ENCODE results near the gene KRTAP10-9.

The KRTAP10-9 gene

GRCh38 chr21:44612029-44612486 is 14.8 kb upstream of the KRTAP10-9 start, which contains the start of gene KRTAP10-8:
TSS of gene KRTAP10-8 (plus strand) at chr21:44612079. CDS start at chr21:44612101, 22 bp downstream.
- no peak for DNase-seq
- Histone ChIP-seq H3K4me1 (ENCODE audit: control extremely low read depth in 1 of 4, control insufficient read depth in 4 of 4, insufficient read depth in 4 of 4, low read length in 3 of 4) (no peaks in the 10 kb centered on the region), H3K27me3 (replicated peaks in 2 of 5; ENCODE audit: control insufficient read depth in 4 of 5, insufficient read depth in 5 of 5, low read length in 4 of 5) (peaks cover 0 to 2% (median 0%) of the 10 kb centered on the region in 5 experiments), H3K36me3 (ENCODE audit: control insufficient read depth in 4 of 4, insufficient read depth in 4 of 4, low read length in 3 of 4) (no peaks in the 10 kb centered on the region), H3K27ac (ENCODE audit: insufficient read depth in 1 of 2, low read depth in 1 of 2, low read length in 2 of 2, poor library complexity in 1 of 2, severe bottlenecking in 2 of 2) (no peak within 1 kb of the TSS), H3K9me3 (ENCODE audit: control extremely low read depth in 1 of 5, control insufficient read depth in 4 of 5, insufficient read depth in 2 of 5, low read depth in 1 of 5, low read length in 4 of 5) (peaks cover 0 to 18% (median 6%) of the 10 kb centered on the region in 5 experiments), H3K4me3 (ENCODE audit: control insufficient read depth in 1 of 7, extremely low read depth in 1 of 7, insufficient read depth in 4 of 7, low read depth in 2 of 7, low read length in 6 of 7) (no peak within 1 kb of the TSS)
- 96% methylated on average over 6 of the region's 8 CpGs for WGBS (ENCODE audit: insufficient coverage)
- ChIA-PET POLR2A (no interaction called here), CTCF (no interaction called here)

GRCh38 chr21:44612669-44613229 is 14.1 kb upstream of the KRTAP10-9 start:
- POLR2A ChIA-PET: no interaction called here
- no peaks in the 10 kb centered on the region for H3K4me1 ChIP-seq (ENCODE audit: control extremely low read depth in 1 of 4, control insufficient read depth in 4 of 4, insufficient read depth in 4 of 4, low read length in 3 of 4)
- WGBS (ENCODE audit: insufficient coverage): 87% methylated on average over 8 of the region's 13 CpGs
- no peaks in the 10 kb centered on the region for H3K36me3 ChIP-seq (ENCODE audit: control insufficient read depth in 4 of 4, insufficient read depth in 4 of 4, low read length in 3 of 4)
- no peak overlapping the region for H3K4me3 ChIP-seq (ENCODE audit: control insufficient read depth in 1 of 7, extremely low read depth in 1 of 7, insufficient read depth in 4 of 7, low read depth in 2 of 7, low read length in 6 of 7)
- no peak overlapping the region for H3K27ac ChIP-seq (ENCODE audit: insufficient read depth in 1 of 2, low read depth in 1 of 2, low read length in 2 of 2, poor library complexity in 1 of 2, severe bottlenecking in 2 of 2)
- CTCF ChIA-PET: no interaction called here
- H3K9me3 ChIP-seq (ENCODE audit: control extremely low read depth in 1 of 5, control insufficient read depth in 4 of 5, insufficient read depth in 2 of 5, low read depth in 1 of 5, low read length in 4 of 5): peaks cover 0 to 18% (median 6%) of the 10 kb centered on the region in 5 experiments
- H3K27me3 ChIP-seq (replicated peaks in 2 of 5; ENCODE audit: control insufficient read depth in 4 of 5, insufficient read depth in 5 of 5, low read length in 4 of 5): no peaks in the 10 kb centered on the region
- no peak for DNase-seq

DNA sequence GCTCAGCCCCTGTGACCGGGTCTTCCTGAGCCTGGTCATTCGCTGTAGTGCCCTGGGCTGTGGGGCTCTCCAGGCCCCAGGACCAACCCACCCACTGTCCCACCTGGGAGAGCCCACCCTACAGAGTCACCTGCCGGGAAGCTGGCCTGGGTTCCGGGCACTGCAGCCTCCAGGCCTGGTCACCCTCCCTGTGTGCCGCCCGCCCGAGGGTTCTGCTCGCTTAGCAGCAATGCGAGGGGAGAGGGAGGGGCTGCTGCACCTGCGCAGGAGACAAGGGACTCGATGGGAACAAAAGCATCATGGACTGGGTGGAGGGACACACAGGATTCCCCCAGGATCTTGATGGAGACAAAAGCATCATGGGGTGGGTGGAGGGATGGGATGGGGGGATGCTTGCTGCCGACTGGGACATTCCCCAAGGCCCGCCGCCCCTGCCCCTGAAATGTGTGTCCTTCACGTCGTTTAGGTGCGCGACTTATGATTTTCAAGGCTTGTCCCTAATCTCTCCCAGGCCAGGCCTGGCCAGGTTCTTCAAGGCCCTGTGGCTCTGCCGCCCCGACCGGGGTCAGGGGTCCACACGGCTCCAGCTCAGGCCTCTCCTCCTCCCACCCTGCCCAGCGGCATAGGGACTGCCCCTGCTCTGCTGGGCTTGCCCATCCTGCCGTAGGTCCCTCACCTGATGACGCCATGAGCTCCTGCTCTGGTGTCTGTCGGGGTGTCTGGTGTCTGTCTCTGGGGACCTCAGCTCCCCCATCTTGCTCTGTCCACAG is 13.3 kb upstream of the KRTAP10-9 start:
- WGBS (ENCODE audit: insufficient coverage): 97% methylated on average over 20 of the region's 26 CpGs
- no peaks in the 10 kb centered on the region for H3K36me3 ChIP-seq (ENCODE audit: control insufficient read depth in 4 of 4, insufficient read depth in 4 of 4, low read length in 3 of 4)
- no peak for DNase-seq
- ChIA-PET CTCF (no interaction called here), POLR2A (no interaction called here)
- H3K27ac ChIP-seq (ENCODE audit: insufficient read depth in 1 of 2, low read depth in 1 of 2, low read length in 2 of 2, poor library complexity in 1 of 2, severe bottlenecking in 2 of 2): no peak overlapping the region
- peaks cover 0 to 18% (median 6%) of the 10 kb centered on the region in 5 experiments for H3K9me3 ChIP-seq (ENCODE audit: control extremely low read depth in 1 of 5, control insufficient read depth in 4 of 5, insufficient read depth in 2 of 5, low read depth in 1 of 5, low read length in 4 of 5)
- H3K4me3 ChIP-seq (ENCODE audit: control insufficient read depth in 1 of 7, extremely low read depth in 1 of 7, insufficient read depth in 4 of 7, low read depth in 2 of 7, low read length in 6 of 7): no peak overlapping the region
- no peaks in the 10 kb centered on the region for H3K4me1 ChIP-seq (ENCODE audit: control extremely low read depth in 1 of 4, control insufficient read depth in 4 of 4, insufficient read depth in 4 of 4, low read length in 3 of 4)
- no peaks in the 10 kb centered on the region for H3K27me3 ChIP-seq (replicated peaks in 2 of 5; ENCODE audit: control insufficient read depth in 4 of 5, insufficient read depth in 5 of 5, low read length in 4 of 5)

- Histone ChIP-seq H3K27ac (ENCODE audit: insufficient read depth in 1 of 2, low read depth in 1 of 2, low read length in 2 of 2, poor library complexity in 1 of 2, severe bottlenecking in 2 of 2) (no peak overlapping the region), H3K9me3 (ENCODE audit: control extremely low read depth in 1 of 5, control insufficient read depth in 4 of 5, insufficient read depth in 2 of 5, low read depth in 1 of 5, low read length in 4 of 5) (peaks cover 0 to 20% (median 6%) of the 10 kb centered on the region in 5 experiments), H3K4me3 (ENCODE audit: control insufficient read depth in 1 of 7, extremely low read depth in 1 of 7, insufficient read depth in 4 of 7, low read depth in 2 of 7, low read length in 6 of 7) (no peak overlapping the region), H3K27me3 (replicated peaks in 2 of 5; ENCODE audit: control insufficient read depth in 4 of 5, insufficient read depth in 5 of 5, low read length in 4 of 5) (no peaks in the 10 kb centered on the region), H3K4me1 (ENCODE audit: control extremely low read depth in 1 of 4, control insufficient read depth in 4 of 4, insufficient read depth in 4 of 4, low read length in 3 of 4) (no peaks in the 10 kb centered on the region), H3K36me3 (ENCODE audit: control insufficient read depth in 4 of 4, insufficient read depth in 4 of 4, low read length in 3 of 4) (no peaks in the 10 kb centered on the region)
- ChIA-PET CTCF (no interaction called here), POLR2A (no interaction called here)
- WGBS (ENCODE audit: insufficient coverage): 93% methylated on average over 17 of the region's 20 CpGs
- no peak for DNase-seq
Measured at GRCh38 chr21:44614161-44614631, 12.7 kb upstream of the KRTAP10-9 start.

GRCh38 chr21:44614961-44615391 is 11.9 kb upstream of the KRTAP10-9 start:
- 95% methylated on average over 24 of the region's 28 CpGs for WGBS (ENCODE audit: insufficient coverage)
- CTCF ChIA-PET: no interaction called here
- no peaks in the 10 kb centered on the region for H3K4me1 ChIP-seq (ENCODE audit: control extremely low read depth in 1 of 4, control insufficient read depth in 4 of 4, insufficient read depth in 4 of 4, low read length in 3 of 4)
- no peak overlapping the region for H3K4me3 ChIP-seq (ENCODE audit: control insufficient read depth in 1 of 7, extremely low read depth in 1 of 7, insufficient read depth in 4 of 7, low read depth in 2 of 7, low read length in 6 of 7)
- H3K9me3 ChIP-seq (ENCODE audit: control extremely low read depth in 1 of 5, control insufficient read depth in 4 of 5, insufficient read depth in 2 of 5, low read depth in 1 of 5, low read length in 4 of 5): peaks cover 0 to 15% (median 8%) of the 10 kb centered on the region in 5 experiments
- no peak overlapping the region for H3K27ac ChIP-seq (ENCODE audit: insufficient read depth in 1 of 2, low read depth in 1 of 2, low read length in 2 of 2, poor library complexity in 1 of 2, severe bottlenecking in 2 of 2)
- DNase-seq: no peak
- POLR2A ChIA-PET: no interaction called here
- no peaks in the 10 kb centered on the region for H3K36me3 ChIP-seq (ENCODE audit: control insufficient read depth in 4 of 4, insufficient read depth in 4 of 4, low read length in 3 of 4)
- peaks cover 0 to 2% (median 0%) of the 10 kb centered on the region in 5 experiments for H3K27me3 ChIP-seq (replicated peaks in 2 of 5; ENCODE audit: control insufficient read depth in 4 of 5, insufficient read depth in 5 of 5, low read length in 4 of 5)

GRCh38 chr21:44615466-44615865 is 11.4 kb upstream of the KRTAP10-9 start:
- WGBS (ENCODE audit: insufficient coverage): 100% methylated on average over 1 of the region's 8 CpGs
- ChIA-PET POLR2A (no interaction called here), CTCF (no interaction called here)
- Histone ChIP-seq H3K27me3 (replicated peaks in 2 of 5; ENCODE audit: control insufficient read depth in 4 of 5, insufficient read depth in 5 of 5, low read length in 4 of 5) (peaks cover 0 to 2% (median 0%) of the 10 kb centered on the region in 5 experiments), H3K4me1 (ENCODE audit: control extremely low read depth in 1 of 4, control insufficient read depth in 4 of 4, insufficient read depth in 4 of 4, low read length in 3 of 4) (no peaks in the 10 kb centered on the region), H3K4me3 (ENCODE audit: control insufficient read depth in 1 of 7, extremely low read depth in 1 of 7, insufficient read depth in 4 of 7, low read depth in 2 of 7, low read length in 6 of 7) (no peak overlapping the region), H3K27ac (ENCODE audit: insufficient read depth in 1 of 2, low read depth in 1 of 2, low read length in 2 of 2, poor library complexity in 1 of 2, severe bottlenecking in 2 of 2) (no peak overlapping the region), H3K9me3 (ENCODE audit: control extremely low read depth in 1 of 5, control insufficient read depth in 4 of 5, insufficient read depth in 2 of 5, low read depth in 1 of 5, low read length in 4 of 5) (peaks cover 0 to 17% (median 9%) of the 10 kb centered on the region in 5 experiments), H3K36me3 (ENCODE audit: control insufficient read depth in 4 of 4, insufficient read depth in 4 of 4, low read length in 3 of 4) (no peaks in the 10 kb centered on the region)
- DNase-seq: no peak

DNA sequence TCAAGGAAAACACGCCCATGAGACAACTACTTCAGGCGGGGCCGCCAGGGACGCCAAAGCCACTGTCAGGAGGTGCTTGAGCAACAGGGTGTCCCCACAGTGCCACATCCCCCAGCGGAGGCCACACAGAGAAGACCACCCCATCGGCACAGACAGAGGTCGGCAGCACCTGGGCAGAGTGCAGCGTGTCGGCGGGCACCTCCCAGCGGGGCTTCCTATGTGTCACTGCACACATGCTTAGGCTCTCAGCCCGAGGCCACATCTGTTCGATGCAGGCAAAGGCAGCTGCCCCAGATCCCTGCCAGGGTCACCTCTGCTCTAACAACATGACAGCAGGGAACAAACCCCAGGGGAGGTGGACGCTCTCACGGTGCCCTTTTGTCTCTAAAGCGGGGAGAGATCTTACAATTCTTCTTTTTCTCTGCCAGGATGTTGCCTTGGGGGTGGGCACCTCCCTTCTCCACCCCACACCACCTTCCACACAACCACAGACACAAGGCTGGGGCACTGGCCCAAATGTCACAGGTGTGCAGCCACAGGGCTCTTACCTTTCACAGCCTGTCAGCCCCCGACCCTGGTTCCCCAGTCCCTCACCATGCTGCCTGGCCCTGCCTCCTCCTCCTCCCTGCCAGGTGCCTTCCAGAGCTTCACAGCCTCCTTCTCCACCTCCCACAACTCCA is 10.8 kb upstream of the KRTAP10-9 start:
- H3K9me3 ChIP-seq (ENCODE audit: control extremely low read depth in 1 of 5, control insufficient read depth in 4 of 5, insufficient read depth in 2 of 5, low read depth in 1 of 5, low read length in 4 of 5): peaks cover 0 to 15% (median 7%) of the 10 kb centered on the region in 5 experiments
- 90% methylated on average over 16 of the region's 17 CpGs for WGBS (ENCODE audit: insufficient coverage)
- CTCF ChIA-PET: no interaction called here

More for the DNA sequence above, 10.8 kb upstream of the KRTAP10-9 start:
- DNase-seq: no peak
- no peaks in the 10 kb centered on the region for H3K36me3 ChIP-seq (ENCODE audit: control insufficient read depth in 4 of 4, insufficient read depth in 4 of 4, low read length in 3 of 4)
- H3K4me3 ChIP-seq (ENCODE audit: control insufficient read depth in 1 of 7, extremely low read depth in 1 of 7, insufficient read depth in 4 of 7, low read depth in 2 of 7, low read length in 6 of 7): no peak overlapping the region
- no peak overlapping the region for H3K27ac ChIP-seq (ENCODE audit: insufficient read depth in 1 of 2, low read depth in 1 of 2, low read length in 2 of 2, poor library complexity in 1 of 2, severe bottlenecking in 2 of 2)
- H3K4me1 ChIP-seq (ENCODE audit: control extremely low read depth in 1 of 4, control insufficient read depth in 4 of 4, insufficient read depth in 4 of 4, low read length in 3 of 4): no peaks in the 10 kb centered on the region
- H3K27me3 ChIP-seq (replicated peaks in 2 of 5; ENCODE audit: control insufficient read depth in 4 of 5, insufficient read depth in 5 of 5, low read length in 4 of 5): peaks cover 0 to 2% (median 0%) of the 10 kb centered on the region in 5 experiments
- POLR2A ChIA-PET: no interaction called here
